IMR-90 (cell line): ENCODE measurements around the gene PRRC2B. TPM values are rescaled to one million over a fixed set of nuclear protein-coding genes. Genes with fewer than 3 reads are reported as not detected.

Experiments used
- ATAC-seq: fragments of 200-7000 bp; cut with Tn5 transposase; 2 replicates; pipeline ENCODE4 v1.9.1; 2020; ENCODE audit warnings: low read depth, mild to moderate bottlenecking, moderate library complexity
- BruUV-seq: library from RNA; stranded (reverse); fragments of 400-500 nt; replicated peaks from 2 replicates; lab custom pipeline; 2021; lab: Mats Ljungman, UMichigan
- CTCF ChIA-PET: fragments of 300-600 bp; formaldehyde crosslinking; extraction: SDS; loops from one replicate; lab custom pipeline; 2021; ENCODE audit warnings: antibody characterized with exemption; lab: Yijun Ruan, JAX
- POLR2A ChIA-PET: fragments of 300-600 bp; sonication (Branson Sonifier 250); formaldehyde crosslinking; loops from one replicate; lab custom pipeline; 2022; ENCODE audit warnings: antibody characterized with exemption; ENCODE audit not compliant: unreplicated experiment; lab: Charles Lee
- DNase-seq: peaks from one replicate; pipeline ENCODE4 v3.0.0; 2013
- H2AFZ ChIP-seq: replicated peaks from 2 replicates; pipeline ENCODE3; 2013; ENCODE audit warnings: low read length, mild to moderate bottlenecking; ENCODE audit not compliant: poor library complexity
- H2AK5ac ChIP-seq: 2 replicates; pipeline ENCODE4 v1.6.1; 2013; ENCODE audit warnings: low read depth, low read length, inconsistent platforms
- H2AK9ac ChIP-seq: replicated peaks from 2 replicates; pipeline ENCODE3; 2013; ENCODE audit warnings: mild to moderate bottlenecking, low read depth, low read length, moderate library complexity; ENCODE audit not compliant: poor library complexity
- H2BK120ac ChIP-seq: 2 replicates; pipeline ENCODE4 v1.6.1; 2013; ENCODE audit warnings: low read depth, low read length, inconsistent platforms
- H2BK15ac ChIP-seq: 3 replicates; pipeline ENCODE4 v1.6.1; 2013; ENCODE audit warnings: low read depth, low read length, inconsistent platforms
- H2BK20ac ChIP-seq: 2 replicates; pipeline ENCODE4 v1.6.1; 2013; ENCODE audit warnings: low read depth, mild to moderate bottlenecking, inconsistent platforms, low read length, moderate library complexity
- H2BK5ac ChIP-seq: 2 replicates; pipeline ENCODE4 v1.6.1; 2013; ENCODE audit warnings: mild to moderate bottlenecking, low read depth, low read length, inconsistent platforms; ENCODE audit not compliant: poor library complexity, severe bottlenecking
- H3K14ac ChIP-seq: replicated peaks from 2 replicates; pipeline ENCODE4 v1.6.1; 2013; ENCODE audit warnings: low read depth, low read length, inconsistent platforms
- H3K18ac ChIP-seq: 2 replicates; pipeline ENCODE4 v1.6.1; 2013; ENCODE audit warnings: low read depth, low read length, control low read depth
- H3K23ac ChIP-seq: 2 replicates; pipeline ENCODE4 v1.6.1; 2013; ENCODE audit warnings: low read depth, low read length, inconsistent platforms
- H3K27ac ChIP-seq: 2 replicates; pipeline ENCODE4 v1.5.1; 2013; ENCODE audit warnings: mild to moderate bottlenecking, control low read depth, low read length; ENCODE audit not compliant: insufficient read depth
- H3K27me3 ChIP-seq: 2 replicates; pipeline ENCODE4 v1.6.1; 2013; ENCODE audit warnings: low read length; ENCODE audit not compliant: control insufficient read depth, insufficient read depth
- H3K36me3 ChIP-seq: 2 replicates; pipeline ENCODE4 v1.6.1; 2013; ENCODE audit warnings: low read length, mixed read lengths; ENCODE audit not compliant: control insufficient read depth, insufficient read depth
- H3K4ac ChIP-seq: 2 replicates; pipeline ENCODE4 v1.6.1; 2013; ENCODE audit warnings: low read depth, low read length, inconsistent platforms
- H3K4me1 ChIP-seq: 2 replicates; pipeline ENCODE4 v1.6.1; 2013; ENCODE audit warnings: low read length, mixed read lengths; ENCODE audit not compliant: control insufficient read depth, insufficient read depth
- H3K4me2 ChIP-seq: 2 replicates; pipeline ENCODE4 v1.6.1; 2013; ENCODE audit warnings: low read depth, mild to moderate bottlenecking, control low read depth, low read length, moderate library complexity
- H3K4me3 ChIP-seq: 2 replicates; pipeline ENCODE4 v1.5.1; 2013; ENCODE audit warnings: low read depth, mild to moderate bottlenecking, control low read depth, low read length, moderate library complexity; ENCODE audit not compliant: insufficient read depth
- H3K56ac ChIP-seq: 2 replicates; pipeline ENCODE4 v1.6.1; 2013; ENCODE audit warnings: low read length, inconsistent platforms; ENCODE audit not compliant: insufficient read depth; ENCODE audit errors: extremely low read depth
- H3K79me1 ChIP-seq, 2 experiments: 2 replicates each; pipeline ENCODE4 v1.6.1; 2013; ENCODE audit warnings: low read length in 2 of 2, inconsistent platforms in 1 of 2, low read depth in 1 of 2
- H3K9ac ChIP-seq: 2 replicates; pipeline ENCODE4 v1.6.1; 2013; ENCODE audit warnings: low read depth, low read length, control low read depth
- H3K9me1 ChIP-seq: 2 replicates; pipeline ENCODE4 v1.6.1; 2013; ENCODE audit warnings: low read length, inconsistent platforms; ENCODE audit not compliant: insufficient read depth
- H3K9me3 ChIP-seq: 2 replicates; pipeline ENCODE4 v1.6.1; 2013; ENCODE audit warnings: low read length; ENCODE audit not compliant: control insufficient read depth, insufficient read depth
- H4K20me1 ChIP-seq: 2 replicates; pipeline ENCODE4 v1.6.1; 2013; ENCODE audit warnings: low read length, inconsistent platforms; ENCODE audit not compliant: insufficient read depth
- H4K5ac ChIP-seq: 2 replicates; pipeline ENCODE4 v1.6.1; 2013; ENCODE audit warnings: mild to moderate bottlenecking, low read depth, low read length, control low read depth
- H4K8ac ChIP-seq, 2 experiments: 2 replicates each; pipeline ENCODE4 v1.6.1; 2013; ENCODE audit warnings: low read depth in 2 of 2, low read length in 2 of 2, control low read depth in 1 of 2, inconsistent platforms in 1 of 2
- H4K91ac ChIP-seq: 2 replicates; pipeline ENCODE4 v1.6.1; 2013; ENCODE audit warnings: low read depth, low read length, inconsistent platforms; ENCODE audit not compliant: insufficient read depth
- BHLHE40 ChIP-seq: fragments of 150-350 bp; IDR thresholded peaks from 2 replicates; pipeline ENCODE4 v1.6.1; 2016; ENCODE audit warnings: mild to moderate bottlenecking, low read depth, low read length
- CEBPB ChIP-seq: IDR thresholded peaks from 2 replicates; pipeline ENCODE4 v1.6.1; 2012; ENCODE audit warnings: low read depth, low read length, improper control_type of control experiment
- CHD1 ChIP-seq: IDR thresholded peaks from 2 replicates; pipeline ENCODE4 v1.6.1; 2012; ENCODE audit warnings: low read depth, low read length, improper control_type of control experiment
- CTCF ChIP-seq: conservative IDR thresholded peaks from 2 replicates; pipeline ENCODE4 v1.5.1; 2012; ENCODE audit warnings: mild to moderate bottlenecking, low read depth, low read length, improper control_type of control experiment
- ELK1 ChIP-seq: fragments of 150-350 bp; IDR thresholded peaks from 2 replicates; pipeline ENCODE4 v1.6.1; 2016; ENCODE audit warnings: low read depth, mild to moderate bottlenecking, low read length, moderate library complexity, borderline replicate concordance
- FOS ChIP-seq: fragments of 150-350 bp; IDR thresholded peaks from 2 replicates; pipeline ENCODE4 v1.6.1; 2016; ENCODE audit warnings: low read depth, low read length
- MAFK ChIP-seq: IDR thresholded peaks from 2 replicates; pipeline ENCODE4 v1.6.1; 2012; ENCODE audit warnings: low read depth, low read length, improper control_type of control experiment
- MAZ ChIP-seq: IDR thresholded peaks from 2 replicates; pipeline ENCODE4 v1.6.1; 2012; ENCODE audit warnings: low read depth, mild to moderate bottlenecking, low read length, improper control_type of control experiment, moderate library complexity, borderline replicate concordance
- MXI1 ChIP-seq: IDR thresholded peaks from 2 replicates; pipeline ENCODE4 v1.6.1; 2012; ENCODE audit warnings: low read depth, mild to moderate bottlenecking, low read length, moderate library complexity, borderline replicate concordance
- NFE2L2 ChIP-seq: fragments of 150-350 bp; IDR thresholded peaks from 2 replicates; pipeline ENCODE4 v1.6.1; 2016; ENCODE audit warnings: low read depth, mild to moderate bottlenecking, low read length
- POLR2A ChIP-seq: IDR thresholded peaks from 2 replicates; pipeline ENCODE4 v1.6.1; 2012; ENCODE audit warnings: mild to moderate bottlenecking, low read depth, low read length
- RAD21 ChIP-seq: IDR thresholded peaks from 2 replicates; pipeline ENCODE4 v1.6.1; 2012; ENCODE audit warnings: low read length, improper control_type of control experiment
- RFX5 ChIP-seq: IDR thresholded peaks from 2 replicates; pipeline ENCODE4 v1.8.0; 2012; ENCODE audit warnings: low read depth, mild to moderate bottlenecking, low read length, moderate library complexity
- SMC3 ChIP-seq: fragments of 150-350 bp; IDR thresholded peaks from 2 replicates; pipeline ENCODE4 v1.6.1; 2016; ENCODE audit warnings: low read depth, mild to moderate bottlenecking, antibody characterized with exemption, low read length, moderate library complexity
- USF2 ChIP-seq: fragments of 150-350 bp; IDR thresholded peaks from 2 replicates; pipeline ENCODE4 v1.6.1; 2017; ENCODE audit warnings: mild to moderate bottlenecking, antibody characterized with exemption, low read length, low read depth
- WGBS, 2 experiments: methylation state at CpG; one replicate each; pipeline versions ENCODE4 v1.1.5 to v1.1.7; 2013; ENCODE audit warnings: missing lambda C conversion rate in 2 of 2; ENCODE audit not compliant: insufficient read length in 1 of 2; ENCODE audit errors: extremely low coverage in 2 of 2; 5-methylcytosine and 5-hydroxymethylcytosine counted together
- dilution Hi-C: fragments of 300-500 bp; cut with HindIII; formaldehyde crosslinking; loops from one replicate; pipeline ENCODE4 v1.14.3; 2018; ENCODE audit warnings: low sequenced_read_pairs; ENCODE audit not compliant: unreplicated experiment
- in situ Hi-C: fragments of 300-500 bp; cut with MboI; formaldehyde crosslinking; loops from 3 replicates; pipeline ENCODE4 v1.14.3; 2019; ENCODE audit warnings: low sequenced_read_pairs, inconsistent platforms, mixed read lengths
- intact Hi-C: fragments of 100-400 bp; cut with micrococcal nuclease; formaldehyde crosslinking; loops from 2 replicates; pipeline ENCODE4 v1.10.0; 2022
- polyA plus RNA-seq, 3 experiments: library from polyadenylated mRNA; depleted of rRNA; stranded (reverse); fragments of >200 nt; gene quantifications; 2 replicates each; pipeline ENCODE4 v1.2.3, GENCODE V29; 2012; ENCODE audit warnings: low replicate concordance in 1 of 3
- total RNA-seq: library from RNA; depleted of rRNA; stranded (reverse); fragments of >200 nt; gene quantifications from 2 replicates; pipeline ENCODE4 v1.2.3, GENCODE V29; 2012

Gene PRRC2B
- total and polyA plus RNA-seq, 2 of the 4 experiments (the other 2 are of a cell fraction) = 19.4 to 39.1 TPM

- Histone ChIP-seq H3K4ac (no peak overlapping the region), H4K91ac (no peak overlapping the region), H3K27me3 (no peaks in the 10 kb centered on the region), H3K23ac (no peak overlapping the region), H4K5ac (no peak overlapping the region), H2BK120ac (no peak overlapping the region), H3K4me1 (no peaks in the 10 kb centered on the region), H3K4me3 (no peak overlapping the region), H3K9me3 (no peaks in the 10 kb centered on the region), H2AK9ac (no peak overlapping the region), H4K8ac (no peak overlapping the region), H4K20me1 (peaks cover 3% of the 10 kb centered on the region), H3K18ac (no peak overlapping the region), H2AK5ac (no peak overlapping the region), H2BK15ac (no peak overlapping the region), H3K56ac (no peak overlapping the region), H3K27ac (no peak overlapping the region), H2AFZ (no peak overlapping the region), H2BK20ac (no peak overlapping the region), H2BK5ac (no peak overlapping the region), H3K9ac (no peak overlapping the region), H3K9me1 (peaks cover 7% of the 10 kb centered on the region; the same call in 1 of the 2 replicates), H3K4me2 (no peak overlapping the region), H3K36me3 (peaks cover 75% of the 10 kb centered on the region), H3K14ac (no peak overlapping the region), H3K79me1 (peaks cover 44 to 52% of the 10 kb centered on the region in 2 experiments)
- no CpG with 5 or more reads among the region's 1 CpG for WGBS, 2 experiments
- in situ Hi-C loops = loop anchor here (10.0 kb wide), 1 partner anchor 326 kb away; no protein-coding TSS in a partner anchor
- DNase-seq = no peak
- intact Hi-C loops = no loop called here
- BruUV-seq = no TSS peak
- POLR2A ChIA-PET = no interaction called here
- TF ChIP-seq POLR2A (no peak), USF2 (no peak), RAD21 (no peak), CTCF (no peak), SMC3 (no peak), NFE2L2 (no peak), ELK1 (no peak), CEBPB (no peak), MAZ (no peak), BHLHE40 (no peak), MXI1 (no peak), MAFK (no peak), CHD1 (no peak), RFX5 (no peak), FOS (no peak)
- dilution Hi-C loops = no loop called here
- CTCF ChIA-PET = no interaction called here
- no peak for ATAC-seq
Observed at GRCh38 chr9:131461166-131461565, 67.3 kb downstream of the PRRC2B start.
